K562 (cell line): ENCODE data around the gene ZC3H6. TPM values are rescaled to one million over a fixed set of nuclear protein-coding genes. Genes with fewer than 3 reads are reported as not detected.

ENCODE experiments used
- CAMTA2 ChIP-seq: fragments of 250-450 bp; sonication (Bioruptor Pico); conservative IDR thresholded peaks from 2 replicates; pipeline ENCODE4 v1.5.1; 2022
- CEBPG ChIP-seq, 3 experiments: fragments of 200-800 bp in 1 of 3; sonication (Bioruptor generic) in 1 of 3; sonication (generic) in 1 of 3; formaldehyde crosslinking in 1 of 3; IDR thresholded peaks in 2 of 3; conservative IDR thresholded peaks in 1 of 3; 2 replicates each; pipeline versions ENCODE4 v1.6.1 to v1.8.0; 2016 to 2022; ENCODE audit warnings: missing compliant biosample characterization in 2 of 3, missing genetic modification characterization in 2 of 3, mild to moderate bottlenecking in 1 of 3, missing genetic modification reagents in 1 of 3
- CREB1 ChIP-seq, 2 experiments: sonication (generic) in 1 of 2; formaldehyde crosslinking in 1 of 2; IDR thresholded peaks; 2 replicates each; pipeline versions ENCODE4 v1.6.1 to v1.8.0; 2012 to 2022; ENCODE audit warnings: inconsistent platforms in 1 of 2, mild to moderate bottlenecking in 1 of 2, missing genetic modification reagents in 1 of 2, moderate library complexity in 1 of 2
- ETS1 ChIP-seq: conservative IDR thresholded peaks from 2 replicates; pipeline ENCODE4 v1.6.1; 2011; ENCODE audit warnings: low read depth, mild to moderate bottlenecking, low read length; ENCODE audit not compliant: control insufficient read depth
- GTF2F1 ChIP-seq: IDR thresholded peaks from 2 replicates; pipeline ENCODE4 v1.6.1; 2011; ENCODE audit warnings: low read depth, low read length, improper control_type of control experiment
- HES1 ChIP-seq: fragments of 450-650 bp; IDR thresholded peaks from 2 replicates; pipeline ENCODE4 v1.6.1; 2016; ENCODE audit warnings: low read depth, mild to moderate bottlenecking, moderate library complexity
- HSF4 ChIP-seq: fragments of 250-450 bp; sonication (Bioruptor Pico); IDR thresholded peaks from 2 replicates; pipeline ENCODE4 v2.1.2; 2022; ENCODE audit warnings: mild to moderate bottlenecking, moderate library complexity, borderline replicate concordance
- NCOA6 ChIP-seq: fragments of 450-650 bp; IDR thresholded peaks from 2 replicates; pipeline ENCODE4 v1.6.1; 2017; ENCODE audit warnings: mild to moderate bottlenecking
- NELFE ChIP-seq: IDR thresholded peaks from 2 replicates; pipeline ENCODE4 v1.6.1; 2011; ENCODE audit warnings: mild to moderate bottlenecking; ENCODE audit not compliant: insufficient read depth, insufficient read length
- NFIC ChIP-seq: fragments of 450-650 bp; IDR thresholded peaks from 2 replicates; pipeline ENCODE4 v1.6.1; 2017; ENCODE audit warnings: mild to moderate bottlenecking, inconsistent platforms
- PCBP1 ChIP-seq: fragments of 200-400 bp; formaldehyde crosslinking; IDR thresholded peaks from 2 replicates; pipeline ENCODE4 v1.6.1; 2018; ENCODE audit warnings: mild to moderate bottlenecking, low read depth, low read length; ENCODE audit not compliant: poor library complexity, severe bottlenecking
- PYGO2 ChIP-seq: fragments of 450-650 bp; IDR thresholded peaks from 2 replicates; pipeline ENCODE4 v1.6.1; 2016; ENCODE audit warnings: mild to moderate bottlenecking, missing genetic modification characterization, moderate library complexity, missing compliant biosample characterization
- RFX5 ChIP-seq: IDR thresholded peaks from 2 replicates; pipeline ENCODE4 v1.6.1; 2011; ENCODE audit warnings: low read depth, mild to moderate bottlenecking, improper control_type of control experiment, low read length
- SMARCC2 ChIP-seq: fragments of 450-650 bp; IDR thresholded peaks from 2 replicates; pipeline ENCODE4 v1.6.1; 2017; ENCODE audit warnings: antibody characterized with exemption, moderate library complexity, mild to moderate bottlenecking, low read depth
- STAT5B ChIP-seq: fragments of 250-450 bp; sonication (Bioruptor Pico); IDR thresholded peaks from 2 replicates; pipeline ENCODE4 v1.8.0; 2021; ENCODE audit warnings: mild to moderate bottlenecking, inconsistent platforms
- ZMIZ1 ChIP-seq, 2 experiments: fragments of 150-350 bp in 1 of 2; IDR thresholded peaks; 2 replicates each; pipeline ENCODE4 v1.6.1; 2012 to 2016; ENCODE audit warnings: low read depth in 2 of 2, low read length in 2 of 2, mild to moderate bottlenecking in 1 of 2, moderate library complexity in 1 of 2
- ZNF165 ChIP-seq: fragments of 250-450 bp; sonication (Bioruptor Pico); IDR thresholded peaks from 2 replicates; pipeline ENCODE4 v1.4.0; 2020; ENCODE audit warnings: borderline replicate concordance
- ZNF589 ChIP-seq: fragments of 200-800 bp; sonication (Bioruptor generic); IDR thresholded peaks from 2 replicates; pipeline ENCODE4 v1.6.1; 2016; ENCODE audit warnings: low read depth, missing genetic modification characterization, missing compliant biosample characterization
- polyA plus RNA-seq, 8 experiments: library from polyadenylated mRNA; depleted of rRNA in 4 of 8; stranded (reverse) in 5 of 8; unstranded in 3 of 8; fragments of >200 nt; fragmentation: Nextera tagmentation in 2 of 8; fragmentation: Illumina TruSeq in 1 of 8; extraction: Ambion mirVana in 2 of 8; extraction: Trizol in 1 of 8; gene quantifications; 2 replicates each; pipeline versions ENCODE4 v1.2.1 to v1.2.3, GENCODE V29; 2011 to 2014; ENCODE audit warnings: inconsistent platforms in 1 of 8, missing spikeins in 1 of 8
- total RNA-seq, 7 experiments: library from RNA; depleted of rRNA in 6 of 7; stranded (reverse); fragments of >200 nt in 6 of 7; fragmentation: Illumina TruSeq in 2 of 7; extraction: Trizol in 2 of 7; gene quantifications; 2 replicates each; pipeline versions ENCODE4 v1.2.1 to v1.2.3, GENCODE V29; 2011 to 2021; ENCODE audit warnings: low replicate concordance in 1 of 7

ZC3H6 gene
- total and polyA plus RNA-seq, 9 of the 15 experiments (the other 6 are each of a cell fraction or from before 2014, with no cell fraction given): 0.45 to 1.9 (median 1.5) TPM

GRCh38 chr2:112275887-112276773 lies 733 bp downstream of the ZC3H6 start (continued):
- TF ChIP-seq NCOA6: no peak
- TF ChIP-seq ZNF589 (CRISPR knock-in tag): no peak
- TF ChIP-seq RFX5: no peak
- no peak; the same call in 1 of the 2 replicates for TF ChIP-seq ETS1
- no peak for TF ChIP-seq NFIC
- TF ChIP-seq STAT5B (CRISPR knock-in tag): no peak
- TF ChIP-seq SMARCC2: no peak
- TF ChIP-seq NELFE: no peak
- TF ChIP-seq PYGO2: no peak
- peak; percentile 77; the same call in 1 of the 2 replicates for TF ChIP-seq GTF2F1
- no peak; the same call in 1 of the 2 replicates for TF ChIP-seq CEBPG (CRISPR knock-in tag; IDR thresholded peaks at IDR 0.05)
- TF ChIP-seq CEBPG (tag; conservative IDR thresholded peaks at IDR 0.05 in 1 of 2, IDR thresholded peaks at IDR 0.05 in 1 of 2): no peak
- peak; percentile 82 for TF ChIP-seq CREB1 (IDR thresholded peaks at IDR 0.05)
- TF ChIP-seq CREB1 (CRISPR knock-in tag; IDR thresholded peaks at IDR 0.05): 0 out of 2 replicates have a peak, but pooled peaks have one; percentile 9
- no peak for TF ChIP-seq CAMTA2 (CRISPR knock-in tag)
- TF ChIP-seq PCBP1: no peak
- TF ChIP-seq HSF4 (CRISPR knock-in tag): no peak
- TF ChIP-seq ZNF165 (CRISPR knock-in tag): no peak
- TF ChIP-seq HES1: no peak
- 0 out of 4 replicates have a peak, but pooled peaks of 1 of the 2 experiments have one; percentile 19 for TF ChIP-seq ZMIZ1 (IDR thresholded peaks at IDR 0.05; ENCODE audit: low read depth in 2 of 2, low read length in 2 of 2)
